NCI-H1417 treated with DMSO at 0.1 percent for 48 hours (cell line): Measurements from ENCODE around the gene INSR.
"Not testable (repeated sequence)": the region's sequence is repeated elsewhere in the genome, so short reads cannot be mapped to it uniquely, and the experiment has no call there.

Experiments used
- DNase-seq: peaks from one replicate; lab custom pipeline; 2025; lab: John Stamatoyannopoulos, UW

Gene INSR

GRCh38 chr19:7293762-7294557, at the start of gene INSR:
TSS of gene INSR (minus strand) at chr19:7294414. CDS start at chr19:7293891, 523 bp downstream.
- DNase-seq = peak; percentile 46

- no peak for DNase-seq
Observed at GRCh38 chr19:7342143-7342542, 47.9 kb upstream of the INSR start.

DNA sequence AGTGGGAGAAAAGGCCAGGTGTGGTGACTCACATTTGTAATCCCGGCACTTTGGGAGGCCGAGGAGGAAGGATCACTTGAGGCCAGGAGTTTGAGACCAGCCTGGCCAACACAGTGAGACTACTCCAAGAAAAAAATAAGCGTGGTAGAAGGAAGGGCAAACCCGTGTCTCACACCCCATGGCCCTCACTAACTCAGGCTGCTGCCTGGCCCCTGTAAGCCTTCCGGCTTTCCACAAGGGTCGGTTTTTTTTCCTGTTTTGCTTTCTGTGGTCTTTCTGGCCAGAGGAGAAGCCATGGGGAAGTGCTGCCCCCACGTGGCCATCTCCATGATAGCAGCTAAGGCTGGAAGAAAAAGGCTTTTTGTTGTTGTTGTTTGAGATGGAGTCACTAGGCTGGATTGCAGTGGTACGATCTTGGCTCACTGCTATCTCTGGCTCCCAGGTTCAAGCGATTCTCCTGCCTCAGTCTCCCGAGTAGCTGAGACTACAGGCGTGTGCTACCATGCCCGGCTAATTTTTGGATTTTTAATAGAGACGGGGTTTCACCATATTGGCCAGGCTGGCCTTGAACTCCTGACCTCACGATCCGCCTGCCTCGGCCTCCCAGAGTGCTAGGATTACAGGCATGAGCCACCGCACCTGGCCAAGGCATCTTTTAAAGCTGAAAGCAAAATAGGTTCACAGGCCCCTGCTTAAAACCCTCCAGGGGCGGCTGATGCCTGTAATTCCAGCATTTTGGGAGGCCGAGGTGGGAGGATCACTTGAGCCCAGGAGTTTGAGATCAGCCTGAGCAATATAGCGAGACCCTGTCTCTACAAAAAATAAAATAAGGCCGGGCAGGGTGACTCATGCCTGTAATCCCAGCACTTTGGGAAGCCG, 47.0 kb upstream of the INSR start:
- peak; percentile 34 for DNase-seq

- no peak for DNase-seq
Observed at GRCh38 chr19:7337380-7338194, 43.4 kb upstream of the INSR start.

GRCh38 chr19:7336321-7336973, 42.2 kb upstream of the INSR start:
- no peak for DNase-seq

GRCh38 chr19:7333198-7334118, 39.2 kb upstream of the INSR start:
- no peak for DNase-seq

- no peak for DNase-seq
Observed at GRCh38 chr19:7331446-7331845, 37.2 kb upstream of the INSR start.

- DNase-seq = no peak
Observed at GRCh38 chr19:7328647-7329046, 34.4 kb upstream of the INSR start.

DNA sequence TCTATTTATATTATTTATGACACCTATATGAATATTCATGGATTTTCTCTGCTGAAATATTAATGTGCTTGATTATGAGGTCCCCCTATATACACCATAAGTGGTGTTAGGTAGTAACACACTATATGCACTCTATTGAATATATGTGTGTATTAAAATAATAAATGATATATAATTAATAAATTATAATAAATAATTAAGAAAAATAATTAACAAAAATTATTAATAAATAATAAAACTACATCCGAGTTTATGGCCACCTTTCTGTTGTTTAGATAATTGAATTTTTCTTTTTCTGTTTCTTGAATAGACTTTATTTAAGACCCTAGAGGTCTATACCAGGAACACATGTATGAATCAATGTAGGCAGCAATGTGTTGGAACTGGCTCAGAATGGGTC, 33.6 kb upstream of the INSR start:
- no peak for DNase-seq

- DNase-seq = no peak
Observed at GRCh38 chr19:7326105-7326877, 32.1 kb upstream of the INSR start.

DNA sequence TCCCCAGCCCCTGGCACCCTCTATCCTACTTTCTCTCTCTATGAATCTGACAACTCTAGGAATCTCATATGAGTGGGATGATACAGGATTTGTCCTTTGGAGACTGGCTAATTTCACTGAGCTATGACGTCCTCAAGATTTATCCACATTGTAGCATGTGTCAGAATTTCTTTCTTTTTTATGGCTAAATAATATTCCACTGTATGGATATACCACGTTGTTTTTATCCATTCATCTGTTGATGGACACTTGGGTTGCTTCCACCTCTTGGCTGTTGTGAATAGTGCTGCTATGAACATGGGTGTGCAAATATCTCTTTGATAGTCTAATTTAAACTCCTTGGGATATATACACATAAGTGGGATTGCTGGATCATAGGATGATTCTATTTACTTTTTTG, 24.0 kb upstream of the INSR start:
- DNase-seq = no peak

GRCh38 chr19:7312816-7313215, 18.6 kb upstream of the INSR start:
- no peak for DNase-seq

- DNase-seq = no peak
Observed at GRCh38 chr19:7311911-7312310, 17.7 kb upstream of the INSR start.

DNA sequence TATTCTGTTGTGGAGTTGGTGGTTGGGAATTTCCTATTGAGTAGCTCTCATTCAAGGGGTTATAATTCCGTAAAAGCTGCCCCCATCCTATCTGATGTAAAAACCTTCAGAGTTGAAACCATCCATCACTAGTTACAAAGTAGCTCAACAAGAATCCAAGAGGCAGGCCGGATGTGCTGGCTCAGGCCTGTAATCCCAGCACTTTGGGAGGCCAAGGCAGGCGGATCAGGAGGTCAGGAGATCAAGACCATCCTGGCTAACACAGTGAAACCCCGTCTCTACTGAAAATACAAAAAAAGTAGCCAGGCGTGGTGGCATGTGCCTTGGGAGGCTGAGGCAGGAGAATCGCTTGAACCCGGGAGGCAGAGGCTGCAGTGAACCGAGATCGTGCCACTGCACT, 14.1 kb upstream of the INSR start:
- DNase-seq = not testable (repeated sequence)

DNA sequence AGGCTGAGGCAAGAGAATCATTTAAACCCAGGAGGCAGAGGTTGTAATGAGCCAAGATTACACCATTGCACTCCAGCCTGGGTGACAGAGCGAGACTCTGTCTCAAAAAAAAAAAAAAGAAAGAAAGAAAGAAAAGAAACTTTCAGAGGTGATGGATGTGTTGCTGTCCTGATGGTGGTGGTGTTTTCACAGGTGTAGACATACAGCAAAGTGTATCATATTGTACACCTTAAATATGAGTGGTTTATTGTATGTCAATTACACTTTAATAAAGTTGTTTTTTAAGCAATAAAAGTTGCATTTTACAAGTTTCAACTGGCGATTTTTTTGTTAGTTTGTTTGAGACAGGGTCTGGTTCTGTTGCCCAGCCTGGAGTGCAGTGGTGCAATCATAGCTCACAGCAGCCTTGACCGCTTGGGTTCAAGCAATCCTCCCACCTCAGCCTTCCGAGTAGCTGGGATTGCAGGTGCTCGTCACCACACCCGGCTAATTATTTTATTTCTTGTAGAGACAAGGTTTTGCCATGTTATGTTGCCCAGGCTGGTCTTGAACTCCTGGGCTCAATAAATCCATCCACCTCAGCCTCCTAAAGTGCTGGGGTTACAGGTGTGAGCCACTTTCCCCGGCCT, 13.5 kb upstream of the INSR start:
- DNase-seq = no peak

GRCh38 chr19:7304200-7304599, 10.0 kb upstream of the INSR start:
- no peak for DNase-seq

GRCh38 chr19:7303470-7303869, 9.3 kb upstream of the INSR start:
- no peak for DNase-seq

DNA sequence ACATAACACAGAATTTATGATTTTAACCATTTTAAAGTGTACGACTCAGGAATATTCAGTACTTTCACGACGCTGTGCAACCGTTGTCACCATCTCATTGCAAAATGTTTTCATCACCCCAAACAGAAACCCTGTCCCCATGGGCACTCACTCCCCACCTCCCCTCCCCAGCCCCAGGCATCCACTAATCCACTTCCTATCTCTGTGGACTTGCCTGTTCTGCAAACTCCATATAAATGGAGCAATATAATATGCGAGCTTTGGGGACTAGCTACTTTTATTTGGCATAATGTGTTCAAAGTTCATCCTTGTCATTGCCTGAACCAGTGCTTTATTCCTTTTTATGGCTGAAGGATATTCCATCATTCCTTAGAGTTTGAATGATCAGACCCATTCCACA, 7.3 kb upstream of the INSR start:
- no peak for DNase-seq

DNA sequence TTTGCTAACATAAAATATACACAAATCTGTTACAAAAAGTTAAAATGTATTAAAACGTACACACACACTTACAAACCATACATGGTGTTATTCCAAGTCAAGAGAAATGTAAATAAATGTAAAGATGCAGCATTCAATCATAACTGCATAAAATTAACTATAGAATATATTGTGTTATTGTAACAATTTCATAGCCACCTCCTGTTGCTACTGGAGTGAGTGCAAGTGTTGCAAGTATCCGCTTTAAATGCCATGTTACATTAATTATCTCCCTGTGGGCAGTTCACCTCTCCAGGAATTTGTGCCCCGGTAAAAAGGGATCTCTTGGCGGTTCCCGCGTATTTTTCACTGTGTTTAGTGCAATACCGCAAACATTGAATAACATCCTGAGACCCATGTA, 3.5 kb upstream of the INSR start:
- DNase-seq = no peak
